Muscle of arm (tissue), 12 donors: ENCODE results near the gene FSTL5. TPM values are rescaled to one million over a fixed set of nuclear protein-coding genes. Genes with fewer than 3 reads are reported as not detected.

Source experiments
- DNase-seq: peaks from one replicate; pipeline ENCODE4 v3.0.0-alpha.2; 2013
- polyA plus RNA-seq, 12 donors: library from polyadenylated mRNA; unstranded; fragments of 120-200 nt; gene quantifications; one replicate each; pipeline ENCODE4 v1.2.1, GENCODE V29; 2013; ENCODE audit not compliant: insufficient read length in 12 of 12

The FSTL5 gene
- polyA plus RNA-seq, 12 donors: 1.3 to 8.6 (median 5.2) TPM; not detected in 1

GRCh38 chr4:161948026-161948770 lies 215.6 kb downstream of the FSTL5 start:
- DNase-seq: no peak

- no peak for DNase-seq
These were observed 226.2 kb downstream of the FSTL5 start for GRCh38 chr4:161937596-161937995.

GRCh38 chr4:161936625-161937550 lies 226.9 kb downstream of the FSTL5 start:
- DNase-seq: no peak

- no peak for DNase-seq
These were observed 232.7 kb downstream of the FSTL5 start for GRCh38 chr4:161931089-161931488.

GRCh38 chr4:161929956-161930355 lies 233.8 kb downstream of the FSTL5 start:
- DNase-seq: no peak

GRCh38 chr4:161926033-161926828 lies 237.6 kb downstream of the FSTL5 start:
- DNase-seq: no peak

GRCh38 chr4:161920304-161921052 lies 243.3 kb downstream of the FSTL5 start:
- no peak for DNase-seq

GRCh38 chr4:161919442-161920220 lies 244.2 kb downstream of the FSTL5 start:
- DNase-seq: peak; percentile 38

GRCh38 chr4:161916035-161916434 lies 247.8 kb downstream of the FSTL5 start:
- no peak for DNase-seq

GRCh38 chr4:161907590-161907955 lies 256.2 kb downstream of the FSTL5 start:
- no peak for DNase-seq

GRCh38 chr4:161906836-161907589 lies 256.8 kb downstream of the FSTL5 start:
- no peak for DNase-seq

- DNase-seq: no peak
These were observed 263.7 kb downstream of the FSTL5 start for GRCh38 chr4:161900110-161900509.

GRCh38 chr4:161894493-161895167 lies 269.2 kb downstream of the FSTL5 start:
- DNase-seq: no peak

- no peak for DNase-seq
These were observed 269.8 kb downstream of the FSTL5 start for GRCh38 chr4:161894014-161894413.

- DNase-seq: no peak
These were observed 270.2 kb downstream of the FSTL5 start for GRCh38 chr4:161893566-161893965.

- DNase-seq: no peak
These were observed 270.8 kb downstream of the FSTL5 start for GRCh38 chr4:161892951-161893350.

GRCh38 chr4:161883157-161883556 lies 280.6 kb downstream of the FSTL5 start:
- no peak for DNase-seq

GRCh38 chr4:161881370-161881769 lies 282.4 kb downstream of the FSTL5 start:
- DNase-seq: no peak

- no peak for DNase-seq
These were observed 294.3 kb downstream of the FSTL5 start for GRCh38 chr4:161869511-161869910.
